Retinal pigment epithelial cell (primary cell): ENCODE data around the gene HPGD.

Source experiments
- DNase-seq: peaks from one replicate; pipeline ENCODE4 v3.0.0-alpha.2; 2010; ENCODE audit warnings: low read depth
- H3K4me3 ChIP-seq: 2 replicates; pipeline ENCODE4 v1.5.1; 2011; ENCODE audit warnings: mild to moderate bottlenecking, low read length, control low read depth, moderate library complexity
- CTCF ChIP-seq: conservative IDR thresholded peaks from 2 replicates; pipeline ENCODE4 v1.5.1; 2011; ENCODE audit warnings: low read depth, low read length, control low read depth, inconsistent platforms

The HPGD gene

GRCh38 chr4:174540175-174540574 is 17.9 kb upstream of the HPGD start:
- no peak for TF ChIP-seq CTCF
- DNase-seq, result no peak
- no peak overlapping the region for H3K4me3 ChIP-seq

- no peak for TF ChIP-seq CTCF
- no peak for DNase-seq
- no peak overlapping the region for H3K4me3 ChIP-seq
Measured at GRCh38 chr4:174539571-174539970, 17.3 kb upstream of the HPGD start.

GRCh38 chr4:174538876-174539250 is 16.6 kb upstream of the HPGD start:
- no peak for DNase-seq
- no peak for TF ChIP-seq CTCF

GRCh38 chr4:174538123-174538875 is 16.0 kb upstream of the HPGD start:
- DNase-seq, result no peak
- no peak overlapping the region for H3K4me3 ChIP-seq
- no peak for TF ChIP-seq CTCF

More at GRCh38 chr4:174538876-174539250, 16.6 kb upstream of the HPGD start:
- H3K4me3 ChIP-seq, result no peak overlapping the region

GRCh38 chr4:174537634-174538033 is 15.3 kb upstream of the HPGD start:
- no peak for DNase-seq
- TF ChIP-seq CTCF, result no peak
- H3K4me3 ChIP-seq, result no peak overlapping the region

- DNase-seq, result no peak
- TF ChIP-seq CTCF, result no peak
- H3K4me3 ChIP-seq, result no peak overlapping the region
Measured at GRCh38 chr4:174534461-174534860, 12.2 kb upstream of the HPGD start.

GRCh38 chr4:174532445-174532844 is 10.2 kb upstream of the HPGD start:
- H3K4me3 ChIP-seq, result no peak overlapping the region
- TF ChIP-seq CTCF, result no peak
- no peak for DNase-seq
